NCI-H146 treated with DMSO at 0.1 percent for 48 hours (cell line): ENCODE data around the gene LRRTM3.

ENCODE experiments used
- DNase-seq: peaks from one replicate; lab custom pipeline; 2025; ENCODE audit not compliant: unreplicated experiment; lab: John Stamatoyannopoulos, UW

The LRRTM3 gene

DNA sequence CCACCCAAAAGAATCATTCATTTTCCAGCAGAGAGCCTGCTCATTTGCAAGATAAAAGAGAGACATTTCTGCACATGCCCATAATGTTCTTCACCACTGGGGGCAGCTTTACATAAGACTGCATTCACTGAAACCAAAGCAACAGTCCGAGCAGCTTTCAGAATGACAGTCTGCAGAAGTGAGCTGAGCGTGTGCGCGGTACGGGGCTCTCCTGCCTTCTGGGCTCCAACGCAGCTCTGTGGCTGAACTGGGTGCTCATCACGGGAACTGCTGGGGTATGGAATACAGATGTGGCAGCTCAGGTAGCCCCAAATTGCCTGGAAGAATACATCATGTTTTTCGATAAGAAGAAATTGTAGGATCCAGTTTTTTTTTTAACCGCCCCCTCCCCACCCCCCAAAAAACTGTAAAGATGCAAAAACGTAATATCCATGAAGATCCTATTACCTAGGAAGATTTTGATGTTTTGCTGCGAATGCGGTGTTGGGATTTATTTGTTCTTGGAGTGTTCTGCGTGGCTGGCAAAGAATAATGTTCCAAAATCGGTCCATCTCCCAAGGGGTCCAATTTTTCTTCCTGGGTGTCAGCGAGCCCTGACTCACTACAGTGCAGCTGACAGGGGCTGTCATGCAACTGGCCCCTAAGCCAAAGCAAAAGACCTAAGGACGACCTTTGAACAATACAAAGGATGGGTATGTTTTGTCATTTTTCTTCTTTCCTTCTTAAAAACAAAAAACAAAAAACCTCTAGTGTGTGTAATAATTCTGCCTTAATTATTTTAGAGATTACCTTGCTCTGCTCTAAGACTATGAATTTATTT is at the start of gene LRRTM3:
Gene LRRTM3, plus strand, starts transcription at position 141 of the 820 bp plus-strand sequence.
- DNase-seq = peak; percentile 1

DNA sequence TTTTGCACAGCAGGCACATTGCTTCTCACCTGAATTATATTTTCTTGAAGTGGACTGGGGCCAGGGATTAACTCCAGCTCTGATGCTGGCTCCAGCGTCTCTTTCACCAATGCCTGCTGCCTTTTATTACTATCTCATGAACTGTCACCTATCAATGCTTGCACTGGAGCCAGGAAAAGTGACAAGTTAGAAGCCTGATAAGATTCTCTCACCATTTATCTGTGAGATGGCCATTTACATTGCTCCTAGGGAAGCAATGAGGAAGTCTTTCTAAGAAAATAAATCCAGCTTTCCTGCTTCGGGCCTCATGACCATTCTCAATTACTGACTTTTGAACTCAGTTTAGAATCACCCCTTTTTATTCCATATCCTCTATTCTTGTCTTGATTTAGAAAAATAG is 48.5 kb upstream of the LRRTM3 start:
- no peak for DNase-seq

GRCh38 chr10:66880292-66880691 is 45.5 kb upstream of the LRRTM3 start:
- no peak for DNase-seq

DNA sequence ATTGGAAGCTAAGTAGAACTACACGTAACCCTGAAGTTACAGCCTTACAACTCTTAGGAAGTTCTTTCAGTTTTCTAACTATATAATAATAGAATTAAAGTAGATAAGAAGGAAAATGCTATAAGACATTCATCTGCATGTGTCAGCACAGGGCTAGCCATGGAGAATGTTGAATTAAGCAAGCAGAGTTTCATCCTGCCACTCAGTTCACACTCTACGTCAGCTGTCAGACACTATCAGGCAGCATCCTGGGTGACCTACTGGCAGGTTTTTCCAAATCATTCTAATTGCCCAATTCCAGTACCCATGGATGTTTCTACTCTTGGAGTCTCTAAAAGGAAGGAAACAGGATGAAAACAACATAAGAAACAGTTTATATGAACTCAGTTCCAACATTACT is 45.0 kb upstream of the LRRTM3 start:
- no peak for DNase-seq

GRCh38 chr10:66881814-66882213 is 44.0 kb upstream of the LRRTM3 start:
- DNase-seq = no peak

- no peak for DNase-seq
Observed at GRCh38 chr10:66882271-66882670, 43.6 kb upstream of the LRRTM3 start.

- DNase-seq = no peak
Observed at GRCh38 chr10:66886848-66887247, 39.0 kb upstream of the LRRTM3 start.

DNA sequence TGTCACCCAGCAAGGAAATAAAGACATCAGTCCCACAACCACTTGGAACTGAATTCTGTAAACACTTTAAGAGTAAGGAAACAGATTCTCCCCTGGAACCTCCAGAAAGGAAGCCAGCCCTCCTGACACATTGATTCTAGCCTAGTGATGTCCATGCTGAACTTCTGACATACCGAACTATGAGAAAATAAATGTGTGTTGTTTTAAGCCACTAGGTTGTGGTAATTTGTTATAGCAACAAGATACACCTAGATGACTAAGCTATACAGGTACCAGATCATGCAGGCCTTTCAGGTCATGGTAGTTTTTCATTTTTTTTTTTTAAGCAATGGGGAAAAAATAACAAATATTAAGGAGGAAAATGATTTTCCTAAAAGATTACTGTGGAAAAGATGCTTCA is 37.6 kb upstream of the LRRTM3 start:
- no peak for DNase-seq

- DNase-seq = no peak
Observed at GRCh38 chr10:66892871-66893270, 33.0 kb upstream of the LRRTM3 start.

GRCh38 chr10:66910671-66911070 is 15.2 kb upstream of the LRRTM3 start:
- DNase-seq = no peak

- no peak for DNase-seq
Observed at GRCh38 chr10:66916030-66916429, 9.8 kb upstream of the LRRTM3 start.

DNA sequence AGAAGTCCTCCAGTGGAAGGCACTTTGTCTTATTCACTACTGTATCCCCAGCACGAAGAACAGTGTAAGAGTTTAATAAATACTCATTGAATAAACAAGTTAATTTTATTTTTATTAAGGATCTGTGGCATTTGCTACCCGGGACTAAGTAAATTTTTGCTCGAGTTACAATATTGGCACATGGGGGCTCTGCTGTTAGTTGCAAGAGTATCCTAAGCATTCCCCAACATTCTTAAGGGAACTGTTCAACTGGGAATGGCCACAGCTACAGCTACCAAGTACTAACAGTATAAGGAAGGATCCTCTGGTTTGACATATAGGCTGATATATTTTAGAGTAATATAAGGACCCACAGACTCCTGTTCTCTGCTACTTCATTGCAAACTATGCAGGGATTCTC is 8.7 kb upstream of the LRRTM3 start:
- no peak for DNase-seq

DNA sequence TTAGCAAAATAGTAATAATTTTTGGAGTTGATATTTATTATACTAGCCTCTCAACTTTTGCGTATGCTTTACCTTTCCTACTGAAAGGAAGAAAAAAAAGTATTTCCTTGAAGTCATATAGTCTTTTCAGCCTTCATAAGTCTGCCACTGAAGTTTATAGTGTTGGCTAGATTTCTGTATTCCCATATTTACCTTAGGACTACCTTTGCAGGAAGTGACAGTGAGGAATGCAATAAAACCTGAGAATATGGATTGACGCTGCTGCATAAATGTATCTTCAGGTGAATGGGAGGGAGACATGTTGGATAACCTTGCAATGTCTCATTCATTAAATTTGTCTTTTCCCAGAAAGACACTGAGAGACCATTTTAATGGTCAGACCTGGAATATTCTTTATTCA is 6.6 kb upstream of the LRRTM3 start:
- no peak for DNase-seq

DNA sequence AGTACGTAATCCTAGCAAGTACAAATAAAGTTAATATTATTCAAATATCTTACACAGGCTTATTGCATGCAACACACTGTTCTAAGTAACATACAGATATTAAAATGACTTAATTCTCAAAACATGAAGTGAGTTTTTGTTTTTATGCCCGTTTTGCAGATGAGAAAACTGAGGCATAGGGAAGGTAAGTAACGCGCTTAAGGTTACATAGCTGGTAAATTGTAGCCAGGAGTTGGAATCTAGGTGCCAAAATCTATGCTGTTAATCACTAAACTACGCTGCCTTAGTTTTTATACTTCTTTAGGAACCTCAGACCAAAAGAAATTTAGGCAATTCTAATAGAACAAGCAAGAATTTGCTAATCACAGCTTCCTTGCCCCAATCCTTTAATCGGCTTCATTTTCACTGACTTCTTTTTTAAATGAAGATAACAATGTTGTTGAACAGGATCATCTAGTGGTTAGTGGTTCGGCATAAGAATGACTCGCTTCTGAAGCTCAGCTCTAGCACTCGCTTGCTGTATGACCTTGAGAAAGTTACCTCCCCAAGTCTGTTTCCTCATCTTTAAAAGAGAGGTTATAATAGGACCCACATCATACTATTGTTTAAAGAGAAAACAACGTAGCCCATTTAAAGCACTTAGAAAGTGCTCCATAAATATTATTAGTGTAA is 1.0 kb upstream of the LRRTM3 start:
- no peak for DNase-seq

- DNase-seq = no peak
Observed at GRCh38 chr10:66925373-66925772, 463 bp upstream of the LRRTM3 start.

- no peak for DNase-seq
Observed at GRCh38 chr10:66926841-66927240, 1.0 kb downstream of the LRRTM3 start.

GRCh38 chr10:66927251-66927935 is 1.6 kb downstream of the LRRTM3 start:
- DNase-seq = no peak

DNA sequence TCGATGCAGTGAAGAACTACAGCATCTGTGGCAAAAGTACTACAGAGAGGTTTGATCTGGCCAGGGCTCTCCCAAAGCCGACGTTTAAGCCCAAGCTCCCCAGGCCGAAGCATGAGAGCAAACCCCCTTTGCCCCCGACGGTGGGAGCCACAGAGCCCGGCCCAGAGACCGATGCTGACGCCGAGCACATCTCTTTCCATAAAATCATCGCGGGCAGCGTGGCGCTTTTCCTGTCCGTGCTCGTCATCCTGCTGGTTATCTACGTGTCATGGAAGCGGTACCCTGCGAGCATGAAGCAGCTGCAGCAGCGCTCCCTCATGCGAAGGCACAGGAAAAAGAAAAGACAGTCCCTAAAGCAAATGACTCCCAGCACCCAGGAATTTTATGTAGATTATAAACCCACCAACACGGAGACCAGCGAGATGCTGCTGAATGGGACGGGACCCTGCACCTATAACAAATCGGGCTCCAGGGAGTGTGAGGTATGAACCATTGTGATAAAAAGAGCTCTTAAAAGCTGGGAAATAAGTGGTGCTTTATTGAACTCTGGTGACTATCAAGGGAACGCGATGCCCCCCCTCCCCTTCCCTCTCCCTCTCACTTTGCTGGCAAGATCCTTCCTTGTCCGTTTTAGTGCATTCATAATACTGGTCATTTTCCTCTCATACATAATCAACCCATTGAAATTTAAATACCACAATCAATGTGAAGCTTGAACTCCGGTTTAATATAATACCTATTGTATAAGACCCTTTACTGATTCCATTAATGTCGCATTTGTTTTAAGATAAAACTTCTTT is 2.3 kb downstream of the LRRTM3 start:
- DNase-seq = peak; percentile 8

GRCh38 chr10:66928776-66929175 is 2.9 kb downstream of the LRRTM3 start:
- DNase-seq = no peak

DNA sequence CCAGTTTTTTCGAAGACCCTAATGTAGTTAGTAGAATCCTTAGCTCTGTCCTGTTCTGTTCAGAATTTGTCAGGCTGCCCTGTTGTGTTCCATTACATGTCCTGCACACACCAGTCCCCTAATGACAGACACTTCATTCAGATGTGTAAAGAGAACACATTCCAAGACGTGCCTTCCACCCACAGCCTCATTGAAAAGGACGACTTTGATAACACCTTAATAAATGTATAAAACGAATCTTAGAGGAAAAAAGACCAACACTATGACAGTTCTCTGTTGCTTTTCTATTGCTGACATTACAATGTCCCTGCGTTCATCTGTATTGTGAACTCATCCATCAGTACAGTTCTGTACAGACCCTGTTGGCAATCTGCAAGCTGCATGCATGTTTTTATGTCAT is 3.5 kb downstream of the LRRTM3 start:
- DNase-seq = no peak

DNA sequence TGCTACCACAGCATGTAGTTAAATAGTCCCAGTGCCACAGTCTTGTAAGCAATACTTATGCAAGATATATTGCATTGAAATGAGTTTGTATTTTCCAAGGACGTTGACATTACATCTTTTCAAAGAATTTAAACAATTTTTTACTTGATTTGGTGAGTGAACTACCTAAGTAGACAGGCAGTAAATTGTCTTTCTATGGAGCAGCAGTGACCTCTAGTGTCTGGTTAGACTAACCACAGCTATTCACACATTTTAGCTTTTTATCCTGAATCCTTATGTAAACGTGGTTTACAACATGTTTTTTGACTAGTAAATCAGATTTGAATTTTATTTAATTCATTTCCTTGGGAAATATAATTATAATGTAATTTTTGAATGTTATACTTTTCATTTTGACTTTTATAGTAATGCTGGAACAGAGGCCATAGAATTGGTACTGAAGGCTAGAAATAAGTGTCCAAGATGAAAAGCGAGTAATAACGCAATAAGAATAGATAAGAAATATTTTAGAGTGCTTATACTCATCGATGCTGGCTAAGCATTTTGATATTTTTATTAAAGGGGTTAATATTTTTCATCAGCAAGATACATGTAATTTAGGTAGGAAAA is 5.6 kb downstream of the LRRTM3 start:
- DNase-seq = peak; percentile 26
